HL-60 (cell line): Measurements from ENCODE around the gene DDX47.
"Not testable (repeated sequence)": the region's sequence is repeated elsewhere in the genome, so short reads cannot be mapped to it uniquely, and the experiment has no call there.

Experiments
- DNase-seq, 2 experiments: peaks; one replicate each; pipeline ENCODE4 v3.0.0-alpha.2; 2010 to 2020; ENCODE audit warnings: low read depth in 1 of 2, low spot score in 1 of 2
- H3K27ac ChIP-seq: fragments of 250-450 bp; sonication (Bioruptor Pico); replicated peaks from 2 replicates; pipeline ENCODE4 v1.5.1; 2020; ENCODE audit warnings: mild to moderate bottlenecking, moderate library complexity
- H3K27me3 ChIP-seq: fragments of 250-450 bp; sonication (Bioruptor Pico); 2 replicates; pipeline ENCODE4 v1.5.1; 2021; ENCODE audit warnings: mild to moderate bottlenecking, moderate library complexity; ENCODE audit not compliant: insufficient read depth, poor library complexity, severe bottlenecking
- H3K4me3 ChIP-seq: replicated peaks from 2 replicates; pipeline ENCODE4 v1.5.1; 2011; ENCODE audit warnings: mild to moderate bottlenecking, control low read depth, low read length; ENCODE audit not compliant: insufficient read depth
- GABPA ChIP-seq: IDR thresholded peaks from 2 replicates; pipeline ENCODE4 v1.6.1; 2012; ENCODE audit warnings: low read depth
- POLR2AphosphoS5 ChIP-seq: IDR thresholded peaks from 2 replicates; pipeline ENCODE4 v1.6.1; 2012; ENCODE audit warnings: low read depth
- REST ChIP-seq: IDR thresholded peaks from 2 replicates; pipeline ENCODE4 v1.6.1; 2012; ENCODE audit warnings: low read depth; ENCODE audit not compliant: insufficient replicate concordance
- SPI1 ChIP-seq: IDR thresholded peaks from 2 replicates; pipeline ENCODE4 v1.6.1; 2012; ENCODE audit warnings: low read depth, mild to moderate bottlenecking, borderline replicate concordance
- TF ChIP-seq, protein P1 (sequence below): IDR thresholded peaks from one replicate; pipeline ENCODE4 v1.5.1; 2011; ENCODE audit warnings: low read length, control low read depth, inconsistent platforms; ENCODE audit not compliant: insufficient read depth

DDX47 gene

GRCh38 chr12:12839873-12840579 lies 26.9 kb downstream of the DDX47 start:
- no peak overlapping the region for H3K4me3 ChIP-seq
- TF ChIP-seq GABPA (no peak), SPI1 (no peak), POLR2AphosphoS5 (no peak), REST (no peak)
- TF ChIP-seq, protein P1, sequence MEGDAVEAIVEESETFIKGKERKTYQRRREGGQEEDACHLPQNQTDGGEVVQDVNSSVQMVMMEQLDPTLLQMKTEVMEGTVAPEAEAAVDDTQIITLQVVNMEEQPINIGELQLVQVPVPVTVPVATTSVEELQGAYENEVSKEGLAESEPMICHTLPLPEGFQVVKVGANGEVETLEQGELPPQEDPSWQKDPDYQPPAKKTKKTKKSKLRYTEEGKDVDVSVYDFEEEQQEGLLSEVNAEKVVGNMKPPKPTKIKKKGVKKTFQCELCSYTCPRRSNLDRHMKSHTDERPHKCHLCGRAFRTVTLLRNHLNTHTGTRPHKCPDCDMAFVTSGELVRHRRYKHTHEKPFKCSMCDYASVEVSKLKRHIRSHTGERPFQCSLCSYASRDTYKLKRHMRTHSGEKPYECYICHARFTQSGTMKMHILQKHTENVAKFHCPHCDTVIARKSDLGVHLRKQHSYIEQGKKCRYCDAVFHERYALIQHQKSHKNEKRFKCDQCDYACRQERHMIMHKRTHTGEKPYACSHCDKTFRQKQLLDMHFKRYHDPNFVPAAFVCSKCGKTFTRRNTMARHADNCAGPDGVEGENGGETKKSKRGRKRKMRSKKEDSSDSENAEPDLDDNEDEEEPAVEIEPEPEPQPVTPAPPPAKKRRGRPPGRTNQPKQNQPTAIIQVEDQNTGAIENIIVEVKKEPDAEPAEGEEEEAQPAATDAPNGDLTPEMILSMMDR, result no peak
- no peaks in the 10 kb centered on the region for H3K27me3 ChIP-seq
- no peak for DNase-seq
- H3K27ac ChIP-seq, result no peak overlapping the region

DNA sequence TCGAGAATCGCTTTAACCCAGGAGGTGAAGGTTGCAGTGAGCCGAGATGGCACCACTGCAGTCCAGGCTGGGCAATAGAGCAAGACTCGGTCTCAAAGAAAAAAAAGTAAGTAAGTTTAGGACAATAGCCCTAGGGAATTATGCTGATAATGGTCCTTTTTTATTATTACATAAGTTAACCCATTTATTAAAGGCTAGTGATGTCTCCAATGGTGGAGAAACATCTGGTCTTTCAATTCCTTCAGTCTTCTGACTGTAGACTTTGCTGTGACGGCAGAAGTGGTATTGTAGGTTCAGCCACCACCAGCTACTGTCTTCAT lies 27.4 kb downstream of the DDX47 start:
- no peaks in the 10 kb centered on the region for H3K27me3 ChIP-seq
- no peak overlapping the region for H3K27ac ChIP-seq
- DNase-seq, result no peak
- no peak for TF ChIP-seq GABPA
- TF ChIP-seq, protein P1, result no peak
- no peak for TF ChIP-seq REST
- no peak for TF ChIP-seq SPI1
- no peak for TF ChIP-seq POLR2AphosphoS5
- H3K4me3 ChIP-seq, result no peak overlapping the region

GRCh38 chr12:12841428-12841827 lies 28.3 kb downstream of the DDX47 start:
- H3K27me3 ChIP-seq, DNase-seq, H3K27ac ChIP-seq, H3K4me3 ChIP-seq: not testable (repeated sequence)

GRCh38 chr12:12845794-12846243 lies 32.7 kb downstream of the DDX47 start:
- H3K27me3 ChIP-seq, result no peaks in the 10 kb centered on the region
- TF ChIP-seq, protein P1, result no peak
- TF ChIP-seq POLR2AphosphoS5 (no peak), GABPA (no peak), SPI1 (no peak), REST (no peak)
- H3K4me3 ChIP-seq, result no peak overlapping the region
- H3K27ac ChIP-seq, result no peak overlapping the region
- no peak for DNase-seq

DNA sequence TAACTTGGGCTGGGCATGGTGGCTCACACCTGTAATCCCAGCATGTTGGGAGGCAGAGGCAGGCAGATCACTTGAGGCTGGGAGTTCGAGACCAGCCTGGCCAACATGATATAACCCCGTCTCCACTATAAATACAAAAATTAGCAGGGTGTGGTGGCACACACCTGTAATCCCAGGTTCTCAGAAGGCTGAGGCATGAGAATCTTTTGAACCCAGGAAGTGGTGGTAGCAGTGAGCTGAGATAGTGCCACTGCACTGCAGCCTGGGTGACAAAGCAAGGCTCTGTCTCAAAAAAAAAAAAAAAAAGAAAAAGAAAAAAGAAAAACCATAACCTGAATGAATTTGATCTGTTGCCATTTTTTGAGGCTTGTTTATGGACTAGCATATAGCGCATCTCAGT lies 33.6 kb downstream of the DDX47 start:
- H3K4me3 ChIP-seq, H3K27ac ChIP-seq, DNase-seq, H3K27me3 ChIP-seq: not testable (repeated sequence)
